BLaER1 treated with 17β-estradiol and CSF1 and Interleukin-3, amounts not matched to agents 10 nM and 100 nM (cell line): Measurements from ENCODE around the gene PSENEN.

ENCODE experiments used
- H3K27ac ChIP-seq, 11 experiments: shearing (Covaris generic); formaldehyde crosslinking; 2 replicates each; pipeline ENCODE4 v1.8.1; 2022
- H3K27me3 ChIP-seq, 11 experiments: shearing (Covaris generic); formaldehyde crosslinking; 2 replicates each; pipeline ENCODE4 v1.8.1; 2022
- H3K36me3 ChIP-seq, 11 experiments: shearing (Covaris generic); formaldehyde crosslinking; 2 replicates each; pipeline ENCODE4 v1.8.1; 2022
- H3K4me1 ChIP-seq, 10 experiments: shearing (Covaris generic); formaldehyde crosslinking; 2 replicates each; pipeline ENCODE4 v1.8.1; 2022
- H3K4me2 ChIP-seq, 11 experiments: shearing (Covaris generic); formaldehyde crosslinking; 2 replicates each; pipeline ENCODE4 v1.8.1; 2022
- H3K4me3 ChIP-seq, 10 experiments: shearing (Covaris generic); formaldehyde crosslinking; 2 replicates each; pipeline ENCODE4 v1.8.1; 2022
- H3K9ac ChIP-seq, 11 experiments: shearing (Covaris generic); formaldehyde crosslinking; 2 replicates each; pipeline ENCODE4 v1.8.1; 2022
- H3K9me3 ChIP-seq, 11 experiments: shearing (Covaris generic); formaldehyde crosslinking; replicated peaks in 1 of 11; 2 replicates each; pipeline ENCODE4 v1.8.1; 2022
- H4K20me1 ChIP-seq, 11 experiments: shearing (Covaris generic); formaldehyde crosslinking; 2 replicates each; pipeline ENCODE4 v1.8.1; 2022
- Cebpa-rat ChIP-seq, 11 experiments: shearing (Covaris generic); IDR thresholded peaks; 2 replicates each; pipeline ENCODE4 v1.8.1; 2022

The PSENEN gene, protein sequence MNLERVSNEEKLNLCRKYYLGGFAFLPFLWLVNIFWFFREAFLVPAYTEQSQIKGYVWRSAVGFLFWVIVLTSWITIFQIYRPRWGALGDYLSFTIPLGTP

DNA sequence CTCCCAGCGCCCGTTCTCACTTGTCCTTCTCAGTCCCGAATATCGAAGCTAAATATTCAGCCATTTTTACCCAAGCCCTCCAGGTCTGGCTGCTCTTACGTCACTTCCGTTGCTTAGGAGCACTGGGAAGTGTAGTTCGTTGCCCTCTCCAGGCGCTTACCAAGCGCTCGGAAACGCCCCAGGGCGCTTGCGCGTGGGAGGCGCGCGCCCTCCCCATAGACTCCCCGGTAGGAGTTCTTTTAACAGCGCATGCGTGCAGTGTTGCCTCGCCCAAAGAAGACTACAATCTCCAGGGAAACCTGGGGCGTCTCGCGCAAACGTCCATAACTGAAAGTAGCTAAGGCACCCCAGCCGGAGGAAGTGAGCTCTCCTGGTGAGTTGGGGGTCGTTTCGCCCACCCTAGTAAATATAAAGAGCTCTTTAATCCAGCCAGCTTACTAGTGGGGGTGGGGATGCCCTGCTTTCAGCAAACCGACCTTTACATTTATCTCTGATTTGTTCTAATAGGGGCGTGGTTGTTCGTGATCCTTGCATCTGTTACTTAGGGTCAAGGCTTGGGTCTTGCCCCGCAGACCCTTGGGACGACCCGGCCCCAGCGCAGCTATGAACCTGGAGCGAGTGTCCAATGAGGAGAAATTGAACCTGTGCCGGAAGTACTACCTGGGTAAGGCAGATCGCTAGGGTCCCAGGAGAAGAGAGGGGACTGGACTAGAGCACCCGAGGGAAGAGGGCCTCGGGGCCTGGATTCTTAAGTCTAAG, at the start of gene PSENEN, which contains the start of gene U2AF1L4:
TSS of gene PSENEN (plus strand) at position 324 of the 759 bp plus-strand sequence. CDS start at position 604, 280 bp downstream.
TSS of gene U2AF1L4 (minus strand) at position 91 of the 759 bp plus-strand sequence. CDS start at position 64, 27 bp downstream.
- peak within 1 kb of the TSS; percentile 97 to 100 (median 98) for H3K4me2 ChIP-seq
- no peaks in the 10 kb centered on the region for H4K20me1 ChIP-seq
- H3K27me3 ChIP-seq = no peaks in the 10 kb centered on the region
- peaks cover 62 to 82% (median 74%) of the 10 kb centered on the region in 10 experiments for H3K4me1 ChIP-seq
- H3K4me3 ChIP-seq = peak within 1 kb of the TSS; percentile 74 to 98 (median 88)
- peak within 1 kb of the TSS; percentile 85 to 97 (median 93) for H3K9ac ChIP-seq
- TF ChIP-seq Cebpa-rat (IDR thresholded peaks at IDR 0.05) = no peak
- peaks cover 0 to 11% (median 3%) of the 10 kb centered on the region in 11 experiments; a peak in 3 of 22 replicates for H3K36me3 ChIP-seq
- H3K27ac ChIP-seq = peak within 1 kb of the TSS; percentile 90 to 98 (median 95)
- H3K9me3 ChIP-seq = peaks cover 0 to 6% (median 0%) of the 10 kb centered on the region in 11 experiments; a peak in 2 of 22 replicates

DNA sequence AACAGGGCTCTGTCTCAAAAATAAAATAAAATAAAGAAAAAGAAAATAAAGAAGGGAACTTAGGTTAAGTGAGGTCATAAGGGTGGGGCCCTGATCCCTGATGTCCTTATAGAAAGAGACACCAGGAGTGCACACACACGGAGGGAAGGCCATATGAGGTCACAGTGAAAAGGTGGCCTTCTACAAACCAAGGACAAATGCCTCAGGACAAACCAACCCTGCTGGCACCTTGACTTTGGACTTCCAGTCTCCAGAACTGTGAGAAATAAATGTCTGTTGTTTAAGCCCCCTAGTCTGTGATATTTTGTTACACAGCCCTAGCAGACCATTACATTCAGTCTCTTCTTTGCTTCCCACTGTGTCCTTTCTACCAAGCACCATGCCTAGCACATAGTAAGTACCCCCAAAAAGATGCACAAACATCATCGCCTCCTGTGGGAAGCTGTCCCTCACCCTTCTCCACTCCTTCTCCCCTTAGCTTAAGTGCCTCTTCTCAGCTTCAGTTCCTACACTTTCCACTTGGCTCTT, 49.5 kb upstream of the PSENEN start:
- Histone ChIP-seq H4K20me1 (no peaks in the 10 kb centered on the region), H3K9me3 (0 out of 22 replicates have a peak, but pooled peaks cover 0 to 4% (median 0%) of the 10 kb centered on the region in 11 experiments), H3K27me3 (no peaks in the 10 kb centered on the region), H3K9ac (no peak overlapping the region), H3K4me1 (peaks cover 0 to 9% (median 6%) of the 10 kb centered on the region in 10 experiments; a peak in 11 of 20 replicates), H3K4me3 (no peak overlapping the region), H3K36me3 (no peaks in the 10 kb centered on the region), H3K4me2 (no peak overlapping the region), H3K27ac (no peak overlapping the region)
- TF ChIP-seq Cebpa-rat (IDR thresholded peaks at IDR 0.05) = no peak

DNA sequence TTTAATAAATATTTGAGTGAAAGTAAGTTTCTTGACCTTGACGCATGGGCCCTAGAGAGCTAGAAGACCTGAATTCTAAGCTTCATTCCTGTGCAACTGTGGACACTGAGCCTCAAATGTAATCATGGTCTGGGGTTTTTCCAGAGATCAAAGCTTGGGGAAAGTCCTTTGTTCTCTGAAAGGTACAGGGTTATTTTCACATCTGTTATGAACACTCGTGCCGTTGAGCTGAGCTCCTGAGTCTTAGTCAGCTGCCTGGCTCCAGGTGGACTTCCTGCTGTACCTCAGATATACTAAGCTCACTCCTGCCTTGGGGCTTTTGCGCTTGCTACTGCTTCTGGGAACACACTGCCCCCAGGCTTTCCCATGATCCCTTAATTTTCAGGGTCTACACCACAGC, 48.6 kb upstream of the PSENEN start:
- no peak for TF ChIP-seq Cebpa-rat (IDR thresholded peaks at IDR 0.05)
- no peak overlapping the region for H3K4me2 ChIP-seq
- H3K9me3 ChIP-seq = 0 out of 22 replicates have a peak, but pooled peaks cover 0 to 4% (median 0%) of the 10 kb centered on the region in 11 experiments
- H3K36me3 ChIP-seq = no peaks in the 10 kb centered on the region
- no peaks in the 10 kb centered on the region for H4K20me1 ChIP-seq
- H3K4me3 ChIP-seq = no peak overlapping the region
- H3K4me1 ChIP-seq = peaks cover 0 to 11% (median 6%) of the 10 kb centered on the region in 10 experiments; a peak in 12 of 20 replicates
- H3K27me3 ChIP-seq = no peaks in the 10 kb centered on the region
- no peak overlapping the region for H3K9ac ChIP-seq
- no peak overlapping the region for H3K27ac ChIP-seq

DNA sequence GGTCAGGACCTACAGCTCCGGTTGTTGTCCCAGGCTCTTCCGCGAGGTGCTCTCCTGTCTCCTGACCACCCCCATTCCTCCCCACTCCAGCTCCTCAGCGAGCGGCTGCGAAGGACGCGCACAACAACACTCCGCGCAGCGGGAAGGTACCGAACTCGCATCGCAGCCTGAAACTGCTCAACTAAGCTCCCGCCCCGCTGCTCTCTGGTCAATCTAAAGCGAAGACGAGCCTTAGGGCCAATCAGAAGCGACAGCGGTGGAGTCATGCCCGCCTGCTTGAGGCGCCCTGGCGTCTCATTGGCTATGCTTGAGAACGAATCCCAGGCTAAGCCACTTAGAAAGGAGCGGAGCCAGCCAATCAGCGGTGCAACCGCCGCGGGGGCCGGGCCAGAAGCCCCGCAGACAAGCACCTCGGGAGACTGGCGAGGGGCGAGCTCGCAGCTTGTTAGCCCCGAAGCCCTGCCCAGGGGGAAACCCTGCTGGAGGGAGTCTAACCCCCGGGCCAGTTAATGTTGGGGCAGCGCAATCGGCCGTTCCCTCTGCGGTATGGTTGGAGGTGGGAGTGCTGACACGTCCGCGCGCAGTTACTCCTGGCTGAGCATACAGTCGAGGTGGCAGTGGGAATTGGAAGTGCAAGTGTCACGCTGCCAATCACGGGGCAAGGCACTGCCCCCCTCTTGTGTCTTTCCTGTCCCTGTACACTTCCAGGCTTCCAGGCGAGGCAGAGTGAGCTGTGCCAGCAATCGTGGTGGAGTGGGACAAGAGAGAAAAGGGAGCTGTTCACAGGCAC, 43.0 kb upstream of the PSENEN start:
- Histone ChIP-seq H4K20me1 (peaks cover 0 to 3% (median 0%) of the 10 kb centered on the region in 11 experiments; a peak in 1 of 22 replicates), H3K36me3 (no peaks in the 10 kb centered on the region), H3K27me3 (peaks cover 0 to 15% (median 9%) of the 10 kb centered on the region in 11 experiments; a peak in 13 of 22 replicates), H3K4me2 (peak overlapping the region; percentile 71 to 89 (median 84)), H3K27ac (no peak overlapping the region), H3K4me1 (peaks cover 0 to 16% (median 7%) of the 10 kb centered on the region in 10 experiments; a peak in 7 of 20 replicates), H3K4me3 (peak overlapping the region; percentile 50 to 68 (median 56)), H3K9ac (peak overlapping the region in 10 of 11 experiments; percentile 8 to 58 (median 46); a peak in 14 of 22 replicates), H3K9me3 (no peaks in the 10 kb centered on the region)
- no peak for TF ChIP-seq Cebpa-rat (IDR thresholded peaks at IDR 0.05)

DNA sequence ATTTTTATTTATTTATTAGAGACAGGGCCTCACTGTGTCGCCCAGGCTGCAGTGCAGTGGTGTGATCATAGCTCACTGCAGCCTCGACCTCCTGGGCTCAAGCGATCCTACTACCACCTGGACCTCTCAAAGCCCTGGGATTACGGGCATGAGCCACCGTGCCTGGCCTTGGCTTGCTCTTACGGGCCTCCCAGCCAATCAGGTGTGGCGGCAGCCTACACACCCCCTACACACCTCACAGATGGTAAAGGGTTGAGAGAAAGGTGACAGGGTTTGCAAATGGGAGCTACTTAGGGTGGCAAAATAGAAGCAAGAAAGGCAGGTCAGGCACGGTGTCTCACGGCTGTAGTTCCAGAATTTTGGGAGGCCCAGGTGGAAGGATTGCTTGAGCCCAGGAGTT, 42.1 kb upstream of the PSENEN start:
- Histone ChIP-seq H3K9me3 (no peaks in the 10 kb centered on the region), H3K27ac (no peak overlapping the region), H3K4me2 (peak overlapping the region; percentile 71 to 89 (median 84); a peak in 15 of 22 replicates), H3K4me3 (no peak overlapping the region), H3K9ac (peak overlapping the region in 2 of 11 experiments; percentile 45 to 55; a peak in 1 of 22 replicates), H3K27me3 (peaks cover 0 to 15% (median 9%) of the 10 kb centered on the region in 11 experiments; a peak in 13 of 22 replicates), H4K20me1 (peaks cover 0 to 3% (median 0%) of the 10 kb centered on the region in 11 experiments; a peak in 1 of 22 replicates), H3K36me3 (no peaks in the 10 kb centered on the region), H3K4me1 (peaks cover 0 to 16% (median 7%) of the 10 kb centered on the region in 10 experiments; a peak in 7 of 20 replicates)
- TF ChIP-seq Cebpa-rat (IDR thresholded peaks at IDR 0.05) = no peak

DNA sequence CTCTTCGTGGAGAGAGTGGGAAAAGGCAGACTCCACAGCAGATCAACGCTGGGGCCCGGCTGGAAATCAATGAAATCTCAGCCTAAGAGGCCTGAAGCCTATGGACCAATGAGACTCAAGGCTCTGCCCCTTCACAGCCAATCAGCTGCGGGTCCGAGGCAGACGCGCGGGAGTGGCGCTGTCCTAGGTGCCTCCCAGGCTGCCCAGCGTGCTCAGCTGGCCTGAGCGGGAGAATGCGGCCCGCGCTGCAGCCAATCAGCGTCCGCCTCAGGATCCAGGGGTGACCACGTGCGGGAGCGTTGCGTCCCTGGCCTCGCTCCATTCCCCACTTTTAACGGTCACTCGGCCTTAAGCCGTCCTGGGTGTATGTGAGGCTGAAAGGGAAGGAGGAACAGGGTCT, 41.2 kb upstream of the PSENEN start, which contains the start of gene ZBTB32:
TSS of gene ZBTB32 (plus strand) at position 341 of the 400 bp plus-strand sequence. CDS start 10,069 bp downstream, outside the sequence.
- Histone ChIP-seq H3K4me3 (no peak within 1 kb of the TSS), H3K27ac (no peak within 1 kb of the TSS), H3K36me3 (no peaks in the 10 kb centered on the region), H3K9ac (no peak within 1 kb of the TSS), H3K27me3 (peaks cover 0 to 15% (median 9%) of the 10 kb centered on the region in 11 experiments; a peak in 13 of 22 replicates), H3K4me1 (peaks cover 0 to 16% (median 7%) of the 10 kb centered on the region in 10 experiments; a peak in 7 of 20 replicates), H3K9me3 (no peaks in the 10 kb centered on the region), H4K20me1 (peaks cover 0 to 3% (median 0%) of the 10 kb centered on the region in 11 experiments; a peak in 1 of 22 replicates), H3K4me2 (peak within 1 kb of the TSS in 3 of 11 experiments; percentile 84 to 89 (median 85); a peak in 2 of 22 replicates)
- no peak for TF ChIP-seq Cebpa-rat (IDR thresholded peaks at IDR 0.05)

DNA sequence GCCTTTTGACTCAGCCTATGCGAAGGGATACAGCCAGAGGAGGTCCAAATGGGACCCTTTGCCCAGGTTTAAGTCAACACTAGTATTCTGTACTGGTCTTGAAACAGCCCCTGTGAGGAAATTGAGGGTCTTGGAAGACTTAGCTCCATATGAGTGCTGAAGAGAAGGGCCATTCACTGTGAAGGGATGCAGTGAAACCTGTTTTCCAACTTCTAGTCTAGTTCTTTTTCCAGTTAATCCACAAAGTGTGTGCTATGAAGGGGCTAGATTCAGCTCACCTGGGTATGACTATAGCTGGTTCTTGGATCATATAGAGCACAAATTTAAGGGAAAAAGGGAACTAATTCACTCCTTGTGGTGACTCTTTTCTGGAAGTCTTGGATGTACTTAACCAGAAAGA, 37.1 kb upstream of the PSENEN start:
- Histone ChIP-seq H3K9me3 (no peaks in the 10 kb centered on the region), H3K36me3 (no peaks in the 10 kb centered on the region), H3K4me2 (no peak overlapping the region), H3K27me3 (peaks cover 0 to 1% (median 0%) of the 10 kb centered on the region in 11 experiments; a peak in 1 of 22 replicates), H3K4me3 (no peak overlapping the region), H3K27ac (no peak overlapping the region), H3K9ac (no peak overlapping the region), H3K4me1 (peaks cover 13 to 32% (median 27%) of the 10 kb centered on the region in 10 experiments), H4K20me1 (peaks cover 0 to 4% (median 0%) of the 10 kb centered on the region in 11 experiments; a peak in 2 of 22 replicates)
- no peak for TF ChIP-seq Cebpa-rat (IDR thresholded peaks at IDR 0.05)
